Measurements from ENCODE around the gene ART3.
A peak's percentile ranks its signal among the peaks of the same experiment; 100 is the strongest.

The ART3 gene

DNA sequence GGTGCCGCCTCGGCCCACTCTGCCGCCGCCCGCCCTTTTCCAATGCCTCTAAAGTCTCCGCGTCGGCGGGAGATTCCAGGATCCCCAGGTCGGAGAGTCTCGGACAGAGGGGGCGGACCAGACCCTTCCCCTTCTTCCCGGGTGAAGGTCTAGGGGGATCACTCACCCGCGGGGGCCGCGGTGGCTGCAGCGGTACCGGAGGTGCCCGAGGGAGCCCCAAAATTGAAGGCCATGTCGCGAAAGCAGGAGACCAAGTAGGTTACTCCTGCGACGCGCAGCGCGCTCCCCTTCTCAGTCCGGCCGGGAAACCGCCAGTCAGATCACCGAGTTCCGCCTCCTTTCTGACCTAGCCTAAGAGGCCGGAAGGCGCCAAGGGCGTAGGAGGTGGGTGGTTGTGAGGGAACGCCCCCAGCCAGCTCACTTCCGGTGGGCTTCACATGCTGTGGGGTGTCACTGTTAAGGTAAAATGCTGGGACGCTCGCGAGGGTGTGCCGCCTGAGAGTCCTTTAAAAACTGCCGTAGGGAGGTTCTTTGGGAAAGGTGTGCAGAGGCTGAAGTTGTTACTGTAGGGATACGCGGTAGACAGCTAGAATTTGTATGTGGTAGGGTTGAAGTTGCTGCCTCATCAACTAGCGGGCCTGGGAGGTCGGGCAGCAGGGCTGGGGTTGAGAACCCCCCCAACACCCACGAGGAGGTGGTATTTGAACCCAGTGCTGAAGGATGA, 73.8 kb downstream of the ART3 start, which contains the start of gene NUP54:
NUP54 (minus strand) TSS at position 256 of the 724 bp plus-strand sequence; CDS start at position 233, 23 bp downstream.
- peak; percentile 83 to 91 (median 90) for DNase-seq

DNA sequence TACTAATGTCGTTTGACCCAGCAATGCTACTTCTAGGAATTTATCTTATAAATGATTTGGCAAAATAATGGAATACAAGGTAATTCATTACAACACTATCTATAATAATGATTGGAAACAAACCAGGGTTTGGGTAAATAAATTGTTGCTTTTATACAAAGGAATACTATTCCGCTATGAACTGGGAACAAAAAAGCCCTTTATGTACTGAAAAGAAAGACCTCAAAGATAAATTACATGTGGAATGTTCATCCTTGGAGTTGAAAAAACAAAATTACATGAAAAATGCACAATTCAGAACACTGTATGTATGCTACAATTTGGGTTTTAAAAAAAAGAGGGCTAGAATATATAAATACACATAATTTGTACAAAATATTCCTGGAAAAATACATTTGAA, 78.8 kb downstream of the ART3 start:
- no peak for DNase-seq

DNA sequence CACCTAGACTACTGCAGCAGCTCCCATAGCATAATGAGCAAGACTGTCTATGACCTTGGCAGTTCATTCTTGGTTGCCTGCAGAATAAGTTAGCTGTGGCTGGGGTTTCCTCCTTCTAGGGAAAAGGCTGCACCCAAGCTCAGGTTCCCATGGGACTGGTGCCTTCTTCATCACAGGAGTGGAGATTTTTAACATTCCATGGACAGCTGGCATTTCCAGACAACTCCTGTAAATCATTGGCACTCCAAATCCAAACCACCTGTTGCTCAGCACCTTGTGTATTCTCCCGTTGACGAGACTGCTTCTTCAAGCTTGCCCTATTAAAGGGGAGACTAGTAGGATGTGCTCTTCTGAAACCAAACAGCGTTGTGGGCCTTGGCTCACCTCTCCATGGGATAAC, 81.5 kb downstream of the ART3 start:
- DNase-seq, result no peak

GRCh38 chr4:76156635-76157034, 82.1 kb downstream of the ART3 start:
- DNase-seq, result no peak

DNA sequence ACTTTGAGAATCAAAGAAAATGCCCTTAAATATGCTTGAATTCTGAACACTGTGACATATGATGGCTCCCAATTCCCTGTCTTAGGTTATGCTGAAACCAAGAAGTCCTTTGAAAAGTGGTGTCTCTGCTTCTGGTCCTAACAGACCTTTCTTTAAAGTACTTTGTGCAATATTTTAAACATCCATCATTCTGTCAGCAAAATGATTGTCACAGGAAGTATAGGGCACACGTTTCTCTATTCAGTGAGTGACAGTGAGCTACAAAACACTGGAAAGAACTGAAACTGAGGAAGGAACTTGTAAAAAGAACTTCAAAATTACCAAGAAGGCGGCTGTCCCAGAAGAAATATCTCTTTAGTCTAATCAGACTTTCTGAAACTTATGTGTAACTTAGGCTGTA, 85.8 kb downstream of the ART3 start:
- no peak for DNase-seq
